GM06990 (cell line): ENCODE results near the gene ANLN.
"Not testable (repeated sequence)": the region's sequence is repeated elsewhere in the genome, so short reads cannot be mapped to it uniquely, and the experiment has no call there.

Source experiments
- DNase-seq: peaks from one replicate; pipeline ENCODE4 v3.0.0-alpha.2; 2011; ENCODE audit not compliant: insufficient read length; ENCODE audit errors: extremely low read depth
- H3K27me3 ChIP-seq: replicated peaks from 2 replicates; pipeline ENCODE4 v1.6.0; 2011; ENCODE audit warnings: low read length; ENCODE audit not compliant: control insufficient read depth, insufficient read depth
- H3K36me3 ChIP-seq: 2 replicates; pipeline ENCODE4 v1.5.1; 2011; ENCODE audit warnings: low read length; ENCODE audit not compliant: control insufficient read depth, insufficient read depth
- H3K4me3 ChIP-seq: replicated peaks from 2 replicates; pipeline ENCODE4 v1.5.1; 2011; ENCODE audit warnings: low read depth, mild to moderate bottlenecking, control low read depth, low read length
- CTCF ChIP-seq: IDR thresholded peaks from 2 replicates; pipeline ENCODE4 v1.5.1; 2011; ENCODE audit warnings: low read length, control low read depth, mild to moderate bottlenecking, inconsistent platforms; ENCODE audit not compliant: insufficient read depth, poor library complexity, severe bottlenecking

ANLN gene

GRCh38 chr7:36491317-36491716 lies 101.7 kb downstream of the ANLN start:
- no peak overlapping the region for H3K4me3 ChIP-seq
- H3K36me3 ChIP-seq, result no peaks in the 10 kb centered on the region

GRCh38 chr7:36496576-36496975 lies 106.9 kb downstream of the ANLN start:
- no peak for TF ChIP-seq CTCF
- Histone ChIP-seq H3K36me3 (no peaks in the 10 kb centered on the region), H3K27me3 (no peaks in the 10 kb centered on the region), H3K4me3 (no peak overlapping the region)
- no peak for DNase-seq

More at GRCh38 chr7:36491317-36491716, 101.7 kb downstream of the ANLN start:
- no peaks in the 10 kb centered on the region; the same call in 1 of the 2 replicates for H3K27me3 ChIP-seq
- no peak for TF ChIP-seq CTCF
- DNase-seq, result no peak

- DNase-seq, H3K4me3 ChIP-seq, H3K27me3 ChIP-seq, H3K36me3 ChIP-seq: not testable (repeated sequence)
These were observed 107.5 kb downstream of the ANLN start for GRCh38 chr7:36497176-36497575.

GRCh38 chr7:36497775-36498174 lies 108.1 kb downstream of the ANLN start:
- DNase-seq, result no peak
- Histone ChIP-seq H3K36me3 (no peaks in the 10 kb centered on the region), H3K4me3 (no peak overlapping the region), H3K27me3 (no peaks in the 10 kb centered on the region)
- TF ChIP-seq CTCF, result no peak
